ENCODE measurements around the gene CES2.
A peak's percentile ranks its signal among the peaks of the same experiment; 100 is the strongest.

CES2 gene

GRCh38 chr16:66902648-66903543 lies 32.4 kb upstream of the CES2 start:
- Histone ChIP-seq H4K8ac (ENCODE audit: low read length) (peak overlapping the region; percentile 36), H2BK120ac (ENCODE audit: low read depth, low read length) (peak overlapping the region; percentile 49), H3K27me3 (ENCODE audit: control insufficient read depth in 1 of 2, insufficient read depth in 1 of 2, low read length in 2 of 2) (peaks cover 7 to 14% of the 10 kb centered on the region in 2 experiments), H3K9ac (ENCODE audit: low read length) (no peak overlapping the region), H2BK12ac (ENCODE audit: low read length in 2 of 2) (peak overlapping the region; percentile 91 to 99), H3K79me1 (replicated peaks; ENCODE audit: low read length, poor library complexity, severe bottlenecking) (no peaks in the 10 kb centered on the region), H3K4me3 (ENCODE audit: insufficient read depth in 1 of 2, low read depth in 1 of 2, low read length in 2 of 2) (no peak overlapping the region), H3K18ac (ENCODE audit: low read depth in 1 of 2, low read length in 2 of 2) (peak overlapping the region in 1 of 2 experiments; percentile 97), H3K27ac (ENCODE audit: low read length, poor library complexity, severe bottlenecking) (no peak overlapping the region), H3K14ac (ENCODE audit: low read length in 2 of 2) (peak overlapping the region in 1 of 2 experiments; percentile 37), H4K91ac (ENCODE audit: low read length) (peak overlapping the region; percentile 69), H2BK5ac (ENCODE audit: low read depth, low read length, poor library complexity, severe bottlenecking) (no peak overlapping the region), H2AFZ (ENCODE audit: low read depth, low read length) (no peak overlapping the region), H2AK5ac (ENCODE audit: low read length, severe bottlenecking) (no peak overlapping the region), H3K9me3 (ENCODE audit: control insufficient read depth, low read length) (no peaks in the 10 kb centered on the region), H3K4me2 (ENCODE audit: low read length, poor library complexity, severe bottlenecking) (no peak overlapping the region), H3K4ac (ENCODE audit: low read depth in 1 of 2, low read length in 2 of 2) (peak overlapping the region; percentile 26 to 62), H3K36me3 (ENCODE audit: control insufficient read depth in 1 of 2, insufficient read depth in 2 of 2, low read depth in 1 of 2, low read length in 2 of 2) (no peaks in the 10 kb centered on the region), H3K4me1 (ENCODE audit: control insufficient read depth, insufficient read depth, low read depth, low read length) (peaks cover 38% of the 10 kb centered on the region), H3K23ac (ENCODE audit: low read length in 2 of 2) (no peak overlapping the region), H2BK15ac (ENCODE audit: low read depth, poor library complexity, severe bottlenecking) (peak overlapping the region; percentile 78)
- 87% methylated on average over 10 of the region's 14 CpGs for WGBS
- no peak for DNase-seq

- WGBS: 85% methylated on average over 10 of the region's 11 CpGs
- H3K79me1 ChIP-seq (replicated peaks; ENCODE audit: low read length, poor library complexity, severe bottlenecking): no peaks in the 10 kb centered on the region
- peak overlapping the region in 1 of 2 experiments; percentile 14 for H3K23ac ChIP-seq (ENCODE audit: low read length in 2 of 2)
- DNase-seq: no peak
- no peaks in the 10 kb centered on the region for H3K36me3 ChIP-seq (ENCODE audit: control insufficient read depth in 1 of 2, insufficient read depth in 2 of 2, low read depth in 1 of 2, low read length in 2 of 2)
- peak overlapping the region; percentile 39 for H4K8ac ChIP-seq (ENCODE audit: low read length)
- peak overlapping the region in 1 of 2 experiments; percentile 73 for H3K14ac ChIP-seq (ENCODE audit: low read length in 2 of 2)
- H2AK5ac ChIP-seq (ENCODE audit: low read length, severe bottlenecking): no peak overlapping the region
- H3K18ac ChIP-seq (ENCODE audit: low read depth in 1 of 2, low read length in 2 of 2): peak overlapping the region; percentile 82 to 97
- H2BK15ac ChIP-seq (ENCODE audit: low read depth, poor library complexity, severe bottlenecking): peak overlapping the region; percentile 53
- no peak overlapping the region for H2AFZ ChIP-seq (ENCODE audit: low read depth, low read length)
- H3K27me3 ChIP-seq (ENCODE audit: control insufficient read depth in 1 of 2, insufficient read depth in 1 of 2, low read length in 2 of 2): peaks cover 16 to 23% of the 10 kb centered on the region in 2 experiments
- H3K4ac ChIP-seq (ENCODE audit: low read depth in 1 of 2, low read length in 2 of 2): peak overlapping the region; percentile 49 to 62
- no peak overlapping the region for H2BK120ac ChIP-seq (ENCODE audit: low read depth, low read length)
- no peaks in the 10 kb centered on the region for H3K9me3 ChIP-seq (ENCODE audit: control insufficient read depth, low read length)
- H2BK5ac ChIP-seq (ENCODE audit: low read depth, low read length, poor library complexity, severe bottlenecking): no peak overlapping the region
- H3K4me2 ChIP-seq (ENCODE audit: low read length, poor library complexity, severe bottlenecking): no peak overlapping the region
- H4K91ac ChIP-seq (ENCODE audit: low read length): peak overlapping the region; percentile 98
- H3K4me1 ChIP-seq (ENCODE audit: control insufficient read depth, insufficient read depth, low read depth, low read length): peaks cover 34% of the 10 kb centered on the region
- peak overlapping the region; percentile 97 to 99 for H2BK12ac ChIP-seq (ENCODE audit: low read length in 2 of 2)
- no peak overlapping the region for H3K4me3 ChIP-seq (ENCODE audit: insufficient read depth in 1 of 2, low read depth in 1 of 2, low read length in 2 of 2)
- H3K9ac ChIP-seq (ENCODE audit: low read length): no peak overlapping the region
- H3K27ac ChIP-seq (ENCODE audit: low read length, poor library complexity, severe bottlenecking): no peak overlapping the region
Measured at GRCh38 chr16:66903544-66904427, 31.5 kb upstream of the CES2 start.

- WGBS: 90% methylated on average over 10 of the region's 13 CpGs
- H2BK12ac ChIP-seq (ENCODE audit: low read length in 2 of 2): peak overlapping the region; percentile 97 to 99
- no peak overlapping the region for H3K27ac ChIP-seq (ENCODE audit: low read length, poor library complexity, severe bottlenecking)
- no peak for DNase-seq
- no peak overlapping the region for H3K23ac ChIP-seq (ENCODE audit: low read length in 2 of 2)
- H3K79me1 ChIP-seq (replicated peaks; ENCODE audit: low read length, poor library complexity, severe bottlenecking): no peaks in the 10 kb centered on the region
- no peak overlapping the region for H2AFZ ChIP-seq (ENCODE audit: low read depth, low read length)
- H3K18ac ChIP-seq (ENCODE audit: low read depth in 1 of 2, low read length in 2 of 2): peak overlapping the region; percentile 82 to 97
- peak overlapping the region in 1 of 2 experiments; percentile 95 for H3K14ac ChIP-seq (ENCODE audit: low read length in 2 of 2)
- H3K27me3 ChIP-seq (ENCODE audit: control insufficient read depth in 1 of 2, insufficient read depth in 1 of 2, low read length in 2 of 2): peaks cover 19 to 25% of the 10 kb centered on the region in 2 experiments
- no peaks in the 10 kb centered on the region for H3K36me3 ChIP-seq (ENCODE audit: control insufficient read depth in 1 of 2, insufficient read depth in 2 of 2, low read depth in 1 of 2, low read length in 2 of 2)
- H2AK5ac ChIP-seq (ENCODE audit: low read length, severe bottlenecking): no peak overlapping the region
- H3K4ac ChIP-seq (ENCODE audit: low read depth in 1 of 2, low read length in 2 of 2): peak overlapping the region; percentile 96 to 98
- H3K9ac ChIP-seq (ENCODE audit: low read length): no peak overlapping the region
- H3K4me3 ChIP-seq (ENCODE audit: insufficient read depth in 1 of 2, low read depth in 1 of 2, low read length in 2 of 2): no peak overlapping the region
- H3K4me2 ChIP-seq (ENCODE audit: low read length, poor library complexity, severe bottlenecking): no peak overlapping the region
- H4K8ac ChIP-seq (ENCODE audit: low read length): peak overlapping the region; percentile 96
- peak overlapping the region; percentile 73 for H2BK15ac ChIP-seq (ENCODE audit: low read depth, poor library complexity, severe bottlenecking)
- H2BK5ac ChIP-seq (ENCODE audit: low read depth, low read length, poor library complexity, severe bottlenecking): no peak overlapping the region
- peak overlapping the region; percentile 98 for H4K91ac ChIP-seq (ENCODE audit: low read length)
- H2BK120ac ChIP-seq (ENCODE audit: low read depth, low read length): peak overlapping the region; percentile 88
- H3K9me3 ChIP-seq (ENCODE audit: control insufficient read depth, low read length): no peaks in the 10 kb centered on the region
- H3K4me1 ChIP-seq (ENCODE audit: control insufficient read depth, insufficient read depth, low read depth, low read length): peaks cover 31% of the 10 kb centered on the region
Measured at GRCh38 chr16:66904428-66904845, 30.9 kb upstream of the CES2 start.

Measured in mesenchymal stem cell (in vitro differentiated cells and primary cell).